ENCODE measurements around the gene MAT1A. TPM values are rescaled to one million over a fixed set of nuclear protein-coding genes. Genes with fewer than 3 reads are reported as not detected.

MAT1A gene
- total and polyA plus RNA-seq, 4 donors: 179 to 759 (median 494) TPM

GRCh38 chr10:80292607-80293239 lies 3.3 kb upstream of the MAT1A start (continued):
- TF ChIP-seq ATF3 (IDR thresholded peaks at IDR 0.05): peak; percentile 52
- peak; percentile 76 for TF ChIP-seq MAX (IDR thresholded peaks at IDR 0.05)
- peak; percentile 42 to 54 for TF ChIP-seq RAD21 (IDR thresholded peaks at IDR 0.05)
- TF ChIP-seq HNF4A (conservative IDR thresholded peaks at IDR 0.05): peak; percentile 99
- TF ChIP-seq YY1 (IDR thresholded peaks at IDR 0.05): peak; percentile 78
- peak; percentile 54 for TF ChIP-seq ZBTB33 (IDR thresholded peaks at IDR 0.05)
- TF ChIP-seq FOXA1 (IDR thresholded peaks at IDR 0.05): peak; percentile 37
- no peak for TF ChIP-seq EGR1 (IDR thresholded peaks at IDR 0.05; ENCODE audit: low read depth in 2 of 2)

GRCh38 chr10:80290474-80291220 lies 1.2 kb upstream of the MAT1A start:
- peak overlapping the region; percentile 94 to 99 for H3K9ac ChIP-seq (ENCODE audit: low read depth in 1 of 2, low read length in 2 of 2)

More at GRCh38 chr10:80290474-80291220, 1.2 kb upstream of the MAT1A start:
- peak overlapping the region; percentile 74 to 99 (median 79) for H3K4me3 ChIP-seq (ENCODE audit: low read depth in 1 of 3, low read length in 3 of 3)
- peak; percentile 74 to 81 for TF ChIP-seq JUND (IDR thresholded peaks at IDR 0.05)
- TF ChIP-seq RXRA (IDR thresholded peaks at IDR 0.05): peak; percentile 88 to 92
- TF ChIP-seq EGR1 (IDR thresholded peaks at IDR 0.05; ENCODE audit: low read depth in 2 of 2): peak in 1 of 2 donors; percentile 43
- TF ChIP-seq HNF4A (conservative IDR thresholded peaks at IDR 0.05): peak; percentile 92 to 95
- TF ChIP-seq RAD21 (IDR thresholded peaks at IDR 0.05): peak; percentile 15 to 59
- peak; percentile 95 for TF ChIP-seq SP1 (IDR thresholded peaks at IDR 0.05)
- peak; percentile 89 for TF ChIP-seq HNF4G (IDR thresholded peaks at IDR 0.05)
- TF ChIP-seq MAX (IDR thresholded peaks at IDR 0.05): peak; percentile 72
- TF ChIP-seq ATF3 (IDR thresholded peaks at IDR 0.05): peak; percentile 45
- TF ChIP-seq TAF1 (conservative IDR thresholded peaks at IDR 0.05): peak; percentile 70
- TF ChIP-seq CTCF (IDR thresholded peaks at IDR 0.05; ENCODE audit: low read depth, low read length, missing input control): no peak
- TF ChIP-seq FOXA1 (IDR thresholded peaks at IDR 0.05): peak; percentile 51
- peak; percentile 39 for TF ChIP-seq ZBTB33 (IDR thresholded peaks at IDR 0.05)
- TF ChIP-seq REST (IDR thresholded peaks at IDR 0.05): peak; percentile 31
- TF ChIP-seq GABPA (IDR thresholded peaks at IDR 0.05 in 1 of 2, conservative IDR thresholded peaks at IDR 0.05 in 1 of 2): no peak
- TF ChIP-seq FOXA2 (IDR thresholded peaks at IDR 0.05): peak; percentile 61
- peak; percentile 56 for TF ChIP-seq NR2F2 (IDR thresholded peaks at IDR 0.05)
- TF ChIP-seq YY1 (IDR thresholded peaks at IDR 0.05): no peak
- peaks cover 4 to 29% (median 26%) of the 10 kb centered on the region in 4 donors for H3K4me1 ChIP-seq (ENCODE audit: control insufficient read depth in 4 of 4, insufficient read depth in 4 of 4, low read length in 3 of 4)
- peak overlapping the region; percentile 79 to 98 for H3K27ac ChIP-seq (ENCODE audit: low read depth in 1 of 2, low read length in 2 of 2)
- no peak for DNase-seq (ENCODE audit: low spot score)
- peaks cover 0 to 21% (median 9%) of the 10 kb centered on the region in 4 donors for H3K36me3 ChIP-seq (ENCODE audit: control insufficient read depth in 4 of 4, insufficient read depth in 3 of 4, low read depth in 1 of 4, low read length in 3 of 4)
- no peaks in the 10 kb centered on the region for H3K9me3 ChIP-seq (ENCODE audit: control insufficient read depth in 4 of 4, low read length in 3 of 4)
- WGBS: 28% methylated on average over 4 of the region's 4 CpGs
- no peaks in the 10 kb centered on the region for H3K27me3 ChIP-seq (ENCODE audit: control insufficient read depth in 4 of 4, insufficient read depth in 4 of 4, low read length in 3 of 4)
